Upper lobe of left lung (tissue), 6 donors: Measurements from ENCODE around the gene ZBTB14. TPM values are rescaled to one million over a fixed set of nuclear protein-coding genes. Genes with fewer than 3 reads are reported as not detected.
A peak's percentile ranks its signal among the peaks of the same experiment; 100 is the strongest.

Experiments
- ATAC-seq, 2 donors: fragments of 200-7000 bp; cut with Tn5 transposase; one replicate each; pipeline ENCODE4 v1.9.1; 2022; ENCODE audit warnings: mild to moderate bottlenecking in 2 of 2, moderate library complexity in 2 of 2; ENCODE audit not compliant: low FRiP score in 2 of 2
- DNase-seq, 2 donors: peaks; one replicate each; pipeline ENCODE4 v3.0.0-alpha.2; 2019 to 2020
- H3K27ac ChIP-seq, 4 donors: fragments of 200-600 bp; sonication (generic); one replicate each; pipeline ENCODE4 v1.5.1; 2016 to 2019
- H3K27me3 ChIP-seq, 4 donors: fragments of 200-600 bp; sonication (generic); one replicate each; pipeline ENCODE4 v1.5.1; 2017 to 2019
- H3K36me3 ChIP-seq, 4 donors: fragments of 200-600 bp; sonication (generic); one replicate each; pipeline ENCODE4 v1.5.1; 2016 to 2019
- H3K4me1 ChIP-seq, 4 donors: fragments of 200-600 bp; sonication (generic); one replicate each; pipeline ENCODE4 v1.5.1; 2018 to 2019
- H3K4me3 ChIP-seq, 4 donors: fragments of 200-600 bp; sonication (generic); one replicate each; pipeline ENCODE4 v1.5.1; 2017 to 2019; ENCODE audit warnings: mild to moderate bottlenecking in 2 of 4, moderate library complexity in 1 of 4
- H3K9me3 ChIP-seq, 4 donors: fragments of 200-600 bp; sonication (generic); one replicate each; pipeline ENCODE4 v1.5.1; 2018 to 2019
- EP300 ChIP-seq, 4 donors: sonication (generic); formaldehyde crosslinking; IDR thresholded peaks; one replicate each; pipeline ENCODE4 v1.5.1; 2017; ENCODE audit warnings: antibody characterized with exemption in 4 of 4, control low read depth in 2 of 4
- POLR2A ChIP-seq, 4 donors: fragments of 450-650 bp; IDR thresholded peaks; one replicate each; pipeline ENCODE4 v1.5.1; 2016 to 2017; ENCODE audit warnings: antibody characterized with exemption in 4 of 4, mild to moderate bottlenecking in 2 of 4
- POLR2AphosphoS5 ChIP-seq, 2 donors: sonication (generic); formaldehyde crosslinking; IDR thresholded peaks; one replicate each; pipeline ENCODE4 v1.5.1; 2017; ENCODE audit warnings: antibody characterized with exemption in 2 of 2
- WGBS, 2 donors: methylation state at CpG; one replicate each; pipeline ENCODE4 v1.1.5; 2017 to 2018; 5-methylcytosine and 5-hydroxymethylcytosine counted together
- total RNA-seq, 6 donors: library from RNA; depleted of rRNA in 4 of 6; stranded (reverse); fragments of >200 nt in 4 of 6; gene quantifications; one replicate each; pipeline versions ENCODE4 v1.1.0 to v1.2.1, GENCODE V29; 2016 to 2021
- TF ChIP-seq, protein P1 (sequence below), 6 experiments: fragments of 450-650 bp in 4 of 6; fragments of 200-600 bp in 2 of 6; sonication (generic) in 2 of 6; IDR thresholded peaks; one replicate each; pipeline ENCODE4 v1.5.1; 2016 to 2019; ENCODE audit warnings: antibody characterized with exemption in 6 of 6
- donor health status: DM: no; HTN: no; CAD: no; lungs with moderate emphysema.
- donor health status: DM: no; HTN: yes; CAD: no; lungs with severe emphysema.

ZBTB14 gene
- total RNA-seq, 6 donors from 2014 or later, result 6.3 to 16.5 (median 10.5) TPM

GRCh38 chr18:5298156-5298852 is 2.8 kb upstream of the ZBTB14 start:
- WGBS, 2 donors, result 85 to 88% methylated on average over 14 to 16 of the region's 16 CpGs
- H3K36me3 ChIP-seq, result no peaks in the 10 kb centered on the region
- DNase-seq (peak in 1 of 2 donors; percentile 36), ATAC-seq (no peak)
- TF ChIP-seq POLR2A (IDR thresholded peaks at IDR 0.05), result no peak
- no peak for TF ChIP-seq POLR2AphosphoS5 (IDR thresholded peaks at IDR 0.05)
- no peak for TF ChIP-seq EP300 (IDR thresholded peaks at IDR 0.05)
- TF ChIP-seq, protein P1, sequence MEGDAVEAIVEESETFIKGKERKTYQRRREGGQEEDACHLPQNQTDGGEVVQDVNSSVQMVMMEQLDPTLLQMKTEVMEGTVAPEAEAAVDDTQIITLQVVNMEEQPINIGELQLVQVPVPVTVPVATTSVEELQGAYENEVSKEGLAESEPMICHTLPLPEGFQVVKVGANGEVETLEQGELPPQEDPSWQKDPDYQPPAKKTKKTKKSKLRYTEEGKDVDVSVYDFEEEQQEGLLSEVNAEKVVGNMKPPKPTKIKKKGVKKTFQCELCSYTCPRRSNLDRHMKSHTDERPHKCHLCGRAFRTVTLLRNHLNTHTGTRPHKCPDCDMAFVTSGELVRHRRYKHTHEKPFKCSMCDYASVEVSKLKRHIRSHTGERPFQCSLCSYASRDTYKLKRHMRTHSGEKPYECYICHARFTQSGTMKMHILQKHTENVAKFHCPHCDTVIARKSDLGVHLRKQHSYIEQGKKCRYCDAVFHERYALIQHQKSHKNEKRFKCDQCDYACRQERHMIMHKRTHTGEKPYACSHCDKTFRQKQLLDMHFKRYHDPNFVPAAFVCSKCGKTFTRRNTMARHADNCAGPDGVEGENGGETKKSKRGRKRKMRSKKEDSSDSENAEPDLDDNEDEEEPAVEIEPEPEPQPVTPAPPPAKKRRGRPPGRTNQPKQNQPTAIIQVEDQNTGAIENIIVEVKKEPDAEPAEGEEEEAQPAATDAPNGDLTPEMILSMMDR (IDR thresholded peaks at IDR 0.05), result no peak
- H3K4me1 ChIP-seq, result peaks cover 9 to 16% (median 13%) of the 10 kb centered on the region in 4 donors
- no peak overlapping the region for H3K4me3 ChIP-seq
- H3K27ac ChIP-seq, result no peak overlapping the region
- no peaks in the 10 kb centered on the region for H3K27me3 ChIP-seq
- H3K9me3 ChIP-seq, result no peaks in the 10 kb centered on the region

GRCh38 chr18:5297597-5297996 is 2.1 kb upstream of the ZBTB14 start:
- H3K27ac ChIP-seq, result no peak overlapping the region
- no peak overlapping the region for H3K4me3 ChIP-seq
- no peak for ATAC-seq
- TF ChIP-seq POLR2AphosphoS5 (IDR thresholded peaks at IDR 0.05) (no peak), EP300 (IDR thresholded peaks at IDR 0.05) (no peak), POLR2A (IDR thresholded peaks at IDR 0.05) (no peak)
- TF ChIP-seq, protein P1 (IDR thresholded peaks at IDR 0.05), result no peak
- WGBS, 2 donors, result 94 to 96% methylated on average over 12 of the region's 12 CpGs
- DNase-seq, result no peak
- no peaks in the 10 kb centered on the region for H3K36me3 ChIP-seq
- peaks cover 9 to 16% (median 14%) of the 10 kb centered on the region in 4 donors for H3K4me1 ChIP-seq
- no peaks in the 10 kb centered on the region for H3K9me3 ChIP-seq
- no peaks in the 10 kb centered on the region for H3K27me3 ChIP-seq

- Histone ChIP-seq H3K9me3 (no peaks in the 10 kb centered on the region), H3K36me3 (peaks cover 0 to under 1% (median 0%) of the 10 kb centered on the region in 4 donors), H3K4me1 (peaks cover 9 to 16% (median 14%) of the 10 kb centered on the region in 4 donors), H3K27ac (peak overlapping the region; percentile 96 to 99 (median 97)), H3K4me3 (peak overlapping the region; percentile 56 to 93 (median 89)), H3K27me3 (no peaks in the 10 kb centered on the region)
- 3 to 5% methylated on average over 26 to 36 of the region's 36 CpGs for WGBS, 2 donors
- ATAC-seq (peak; percentile 73 to 74), DNase-seq (peak; percentile 91)
- no peak for TF ChIP-seq EP300 (IDR thresholded peaks at IDR 0.05)
- TF ChIP-seq, protein P1 (IDR thresholded peaks at IDR 0.05), result no peak
- TF ChIP-seq POLR2AphosphoS5 (IDR thresholded peaks at IDR 0.05), result peak; percentile 52 to 66
- TF ChIP-seq POLR2A (IDR thresholded peaks at IDR 0.05), result peak in 2 of 4 donors; percentile 39 to 68
Observed at GRCh38 chr18:5296706-5297320, 1.3 kb upstream of the ZBTB14 start.

- TF ChIP-seq EP300 (IDR thresholded peaks at IDR 0.05) (peak in 1 of 4 donors; percentile 37), POLR2A (IDR thresholded peaks at IDR 0.05) (peak in 2 of 4 donors; percentile 83 to 84), POLR2AphosphoS5 (IDR thresholded peaks at IDR 0.05) (peak in 1 of 2 donors; percentile 61)
- TF ChIP-seq, protein P1 (IDR thresholded peaks at IDR 0.05), result no peak
- ATAC-seq, result peak; percentile 94 to 95
- Histone ChIP-seq H3K4me3 (peak overlapping the region; percentile 84 to 93 (median 89)), H3K27me3 (no peaks in the 10 kb centered on the region), H3K9me3 (no peaks in the 10 kb centered on the region), H3K4me1 (peaks cover 9 to 16% (median 14%) of the 10 kb centered on the region in 4 donors), H3K36me3 (peaks cover 1 to 7% (median 5%) of the 10 kb centered on the region in 4 donors), H3K27ac (peak overlapping the region; percentile 97 to 99 (median 98))
- 0% methylated on average over 15 to 74 of the region's 95 CpGs for WGBS, 2 donors
- peak; percentile 94 to 99 for DNase-seq
Observed at GRCh38 chr18:5295981-5296705, 617 bp upstream of the ZBTB14 start.
